ENCODE measurements around the gene MEIS1.
A peak's percentile ranks its signal among the peaks of the same experiment; 100 is the strongest.

MEIS1 gene

GRCh38 chr2:66460031-66460430 is 25.1 kb downstream of the MEIS1 start:
- no peak for DNase-seq
- Histone ChIP-seq H3K79me2 (ENCODE audit: control insufficient read depth, insufficient read depth, low read length, poor library complexity) (no peaks in the 10 kb centered on the region), H3K4ac (ENCODE audit: low read depth, low read length) (no peak overlapping the region)

GRCh38 chr2:66461001-66461663 is 26.2 kb downstream of the MEIS1 start:
- no peak overlapping the region for H2BK5ac ChIP-seq (ENCODE audit: low read depth, low read length, poor library complexity)
- H3K14ac ChIP-seq (ENCODE audit: low read length): no peak overlapping the region
- no peak overlapping the region for H4K12ac ChIP-seq (ENCODE audit: low read depth, low read length)
- no peaks in the 10 kb centered on the region for H3K9me3 ChIP-seq (ENCODE audit: insufficient read depth, low read depth, low read length)
- no peak overlapping the region for H4K91ac ChIP-seq (ENCODE audit: low read depth, low read length)
- H3K27me3 ChIP-seq (ENCODE audit: insufficient read depth, low read length): no peaks in the 10 kb centered on the region
- no peak overlapping the region for H3K23ac ChIP-seq (ENCODE audit: low read length)
- no peak overlapping the region for H3K9ac ChIP-seq (ENCODE audit: low read length)
- no peaks in the 10 kb centered on the region for H3K79me1 ChIP-seq (ENCODE audit: low read length)
- H3K18ac ChIP-seq (ENCODE audit: low read length): no peak overlapping the region
- no peak overlapping the region for H3K4me3 ChIP-seq (ENCODE audit: low read depth, low read length)
- H3K4me2 ChIP-seq (ENCODE audit: low read length): no peak overlapping the region
- no peak overlapping the region for H2BK12ac ChIP-seq (ENCODE audit: low read length)
- no peak overlapping the region for H3K4ac ChIP-seq (ENCODE audit: low read depth, low read length)
- no peaks in the 10 kb centered on the region for H3K79me2 ChIP-seq (ENCODE audit: control insufficient read depth, insufficient read depth, low read length, poor library complexity)
- H3K36me3 ChIP-seq (ENCODE audit: control insufficient read depth in 1 of 2, insufficient read depth in 2 of 2, low read length in 2 of 2): peaks cover 8 to 28% of the 10 kb centered on the region in 2 experiments
- H3K4me1 ChIP-seq (ENCODE audit: control insufficient read depth in 1 of 2, insufficient read depth in 2 of 2, low read length in 2 of 2): no peaks in the 10 kb centered on the region
- DNase-seq: no peak
- H2BK120ac ChIP-seq (ENCODE audit: insufficient read depth, low read length, poor library complexity): no peak overlapping the region
- H2AFZ ChIP-seq (ENCODE audit: insufficient read depth, low read length, poor library complexity): no peak overlapping the region
- no peak overlapping the region for H2AK5ac ChIP-seq (ENCODE audit: low read length)
- no CpG with 5 or more reads among the region's 3 CpGs for WGBS (ENCODE audit: extremely low coverage, insufficient coverage, insufficient read length)
- H4K8ac ChIP-seq (ENCODE audit: low read depth, low read length): no peak overlapping the region
- no peak overlapping the region for H3K27ac ChIP-seq (ENCODE audit: low read depth, low read length)

More at GRCh38 chr2:66460031-66460430, 25.1 kb downstream of the MEIS1 start:
- Histone ChIP-seq H3K9me3 (ENCODE audit: insufficient read depth, low read depth, low read length) (no peaks in the 10 kb centered on the region), H3K27ac (ENCODE audit: low read depth, low read length) (no peak overlapping the region), H4K91ac (ENCODE audit: low read depth, low read length) (no peak overlapping the region), H2AFZ (ENCODE audit: insufficient read depth, low read length, poor library complexity) (no peak overlapping the region), H2AK5ac (ENCODE audit: low read length) (no peak overlapping the region), H2BK12ac (ENCODE audit: low read length) (no peak overlapping the region), H3K14ac (ENCODE audit: low read length) (no peak overlapping the region), H4K12ac (ENCODE audit: low read depth, low read length) (no peak overlapping the region), H3K18ac (ENCODE audit: low read length) (no peak overlapping the region), H3K4me1 (ENCODE audit: control insufficient read depth in 1 of 2, insufficient read depth in 2 of 2, low read length in 2 of 2) (no peaks in the 10 kb centered on the region), H3K36me3 (ENCODE audit: control insufficient read depth in 1 of 2, insufficient read depth in 2 of 2, low read length in 2 of 2) (peaks cover 9 to 33% of the 10 kb centered on the region in 2 experiments), H2BK120ac (ENCODE audit: insufficient read depth, low read length, poor library complexity) (no peak overlapping the region), H3K27me3 (ENCODE audit: insufficient read depth, low read length) (no peaks in the 10 kb centered on the region), H3K4me2 (ENCODE audit: low read length) (no peak overlapping the region), H3K79me1 (ENCODE audit: low read length) (no peaks in the 10 kb centered on the region), H3K23ac (ENCODE audit: low read length) (no peak overlapping the region), H3K9ac (ENCODE audit: low read length) (no peak overlapping the region), H2BK5ac (ENCODE audit: low read depth, low read length, poor library complexity) (no peak overlapping the region), H4K8ac (ENCODE audit: low read depth, low read length) (no peak overlapping the region), H3K4me3 (ENCODE audit: low read depth, low read length) (no peak overlapping the region)
- no CpG with 5 or more reads among the region's 1 CpG for WGBS (ENCODE audit: extremely low coverage, insufficient coverage, insufficient read length)

- no peak overlapping the region for H3K4me3 ChIP-seq (ENCODE audit: low read depth, low read length)
- no peaks in the 10 kb centered on the region for H3K9me3 ChIP-seq (ENCODE audit: insufficient read depth, low read depth, low read length)
- H3K18ac ChIP-seq (ENCODE audit: low read length): no peak overlapping the region
- no peak overlapping the region for H2AK5ac ChIP-seq (ENCODE audit: low read length)
- no peak overlapping the region for H2AFZ ChIP-seq (ENCODE audit: insufficient read depth, low read length, poor library complexity)
- H3K4ac ChIP-seq (ENCODE audit: low read depth, low read length): no peak overlapping the region
- H3K36me3 ChIP-seq (ENCODE audit: control insufficient read depth in 1 of 2, insufficient read depth in 2 of 2, low read length in 2 of 2): peaks cover 6 to 26% of the 10 kb centered on the region in 2 experiments
- no peak overlapping the region for H2BK5ac ChIP-seq (ENCODE audit: low read depth, low read length, poor library complexity)
- H3K14ac ChIP-seq (ENCODE audit: low read length): no peak overlapping the region
- WGBS (ENCODE audit: extremely low coverage, insufficient coverage, insufficient read length): no CpG with 5 or more reads among the region's 6 CpGs
- H4K91ac ChIP-seq (ENCODE audit: low read depth, low read length): no peak overlapping the region
- H2BK120ac ChIP-seq (ENCODE audit: insufficient read depth, low read length, poor library complexity): no peak overlapping the region
- no peak overlapping the region for H2BK12ac ChIP-seq (ENCODE audit: low read length)
- H3K79me2 ChIP-seq (ENCODE audit: control insufficient read depth, insufficient read depth, low read length, poor library complexity): no peaks in the 10 kb centered on the region
- H4K12ac ChIP-seq (ENCODE audit: low read depth, low read length): no peak overlapping the region
- DNase-seq: no peak
- no peaks in the 10 kb centered on the region for H3K79me1 ChIP-seq (ENCODE audit: low read length)
- no peak overlapping the region for H3K23ac ChIP-seq (ENCODE audit: low read length)
- no peaks in the 10 kb centered on the region for H3K4me1 ChIP-seq (ENCODE audit: control insufficient read depth in 1 of 2, insufficient read depth in 2 of 2, low read length in 2 of 2)
- no peak overlapping the region for H4K8ac ChIP-seq (ENCODE audit: low read depth, low read length)
- peak overlapping the region; percentile 67 for H3K9ac ChIP-seq (ENCODE audit: low read length)
- H3K27me3 ChIP-seq (ENCODE audit: insufficient read depth, low read length): no peaks in the 10 kb centered on the region
- H3K4me2 ChIP-seq (ENCODE audit: low read length): no peak overlapping the region
- no peak overlapping the region for H3K27ac ChIP-seq (ENCODE audit: low read depth, low read length)
These were observed 27.0 kb downstream of the MEIS1 start for GRCh38 chr2:66461664-66462500.

- Histone ChIP-seq H4K12ac (ENCODE audit: low read depth, low read length) (no peak overlapping the region), H3K36me3 (ENCODE audit: control insufficient read depth in 1 of 2, insufficient read depth in 2 of 2, low read length in 2 of 2) (peaks cover 6 to 24% of the 10 kb centered on the region in 2 experiments), H4K91ac (ENCODE audit: low read depth, low read length) (no peak overlapping the region), H4K8ac (ENCODE audit: low read depth, low read length) (no peak overlapping the region), H3K27me3 (ENCODE audit: insufficient read depth, low read length) (no peaks in the 10 kb centered on the region), H3K4ac (ENCODE audit: low read depth, low read length) (no peak overlapping the region), H2AFZ (ENCODE audit: insufficient read depth, low read length, poor library complexity) (no peak overlapping the region), H3K9ac (ENCODE audit: low read length) (no peak overlapping the region), H2BK120ac (ENCODE audit: insufficient read depth, low read length, poor library complexity) (no peak overlapping the region), H3K79me1 (ENCODE audit: low read length) (no peaks in the 10 kb centered on the region), H2AK5ac (ENCODE audit: low read length) (no peak overlapping the region), H3K23ac (ENCODE audit: low read length) (no peak overlapping the region), H2BK12ac (ENCODE audit: low read length) (no peak overlapping the region), H3K18ac (ENCODE audit: low read length) (no peak overlapping the region), H3K9me3 (ENCODE audit: insufficient read depth, low read depth, low read length) (no peaks in the 10 kb centered on the region), H2BK5ac (ENCODE audit: low read depth, low read length, poor library complexity) (no peak overlapping the region), H3K4me1 (ENCODE audit: control insufficient read depth in 1 of 2, insufficient read depth in 2 of 2, low read length in 2 of 2) (no peaks in the 10 kb centered on the region), H3K4me2 (ENCODE audit: low read length) (no peak overlapping the region), H3K79me2 (ENCODE audit: control insufficient read depth, insufficient read depth, low read length, poor library complexity) (no peaks in the 10 kb centered on the region), H3K14ac (ENCODE audit: low read length) (no peak overlapping the region), H3K27ac (ENCODE audit: low read depth, low read length) (no peak overlapping the region), H3K4me3 (ENCODE audit: low read depth, low read length) (no peak overlapping the region)
- DNase-seq: no peak
- WGBS (ENCODE audit: extremely low coverage, insufficient coverage, insufficient read length): no CpG with 5 or more reads among the region's 5 CpGs
These were observed 27.5 kb downstream of the MEIS1 start for GRCh38 chr2:66462501-66462825.
